Erythroblast (primary cell): Measurements from ENCODE around the gene HSPA12A.

ENCODE experiments used
- GATA1 ChIP-seq: IDR thresholded peaks from 2 replicates; pipeline ENCODE4 v1.6.1; 2011; ENCODE audit warnings: low read depth, mild to moderate bottlenecking, control low read depth, low read length, moderate library complexity
- POLR2A ChIP-seq: IDR thresholded peaks from 2 replicates; pipeline ENCODE4 v1.6.1; 2011; ENCODE audit warnings: mild to moderate bottlenecking, low read length

- TF ChIP-seq POLR2A (no peak), GATA1 (no peak)
Observed at GRCh38 chr10:116692225-116692624, 50.1 kb downstream of the HSPA12A start.
